HG03064 (cell line): ENCODE results near the gene FAM228B.
"Not testable (repeated sequence)": the region's sequence is repeated elsewhere in the genome, so short reads cannot be mapped to it uniquely, and the experiment has no call there.

Experiments
- ATAC-seq: cut with Tn5 transposase; IDR thresholded peaks from one replicate; pipeline ENCODE4 v1.9.1; 2021; ENCODE audit warnings: low read depth; ENCODE audit not compliant: unreplicated experiment

FAM228B gene

DNA sequence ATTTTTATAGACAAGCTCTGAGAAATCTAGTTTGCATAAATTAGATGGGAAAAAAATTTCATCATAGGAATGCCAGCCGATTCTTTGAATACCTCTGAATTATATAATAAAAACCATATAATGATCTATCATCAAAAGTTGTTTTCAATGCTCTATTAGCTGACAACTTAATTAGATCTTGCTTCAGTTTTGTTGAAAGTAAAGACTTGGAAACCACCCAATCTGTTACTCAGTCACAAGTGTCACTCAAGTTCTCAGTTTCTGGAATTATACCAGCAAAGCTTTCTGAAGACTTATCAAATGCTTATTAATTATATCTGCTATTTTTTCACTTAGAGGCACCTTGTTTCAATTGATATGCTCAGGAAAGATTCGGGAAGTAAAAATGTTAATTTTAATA, 21.3 kb upstream of the FAM228B start:
- ATAC-seq, result no peak

DNA sequence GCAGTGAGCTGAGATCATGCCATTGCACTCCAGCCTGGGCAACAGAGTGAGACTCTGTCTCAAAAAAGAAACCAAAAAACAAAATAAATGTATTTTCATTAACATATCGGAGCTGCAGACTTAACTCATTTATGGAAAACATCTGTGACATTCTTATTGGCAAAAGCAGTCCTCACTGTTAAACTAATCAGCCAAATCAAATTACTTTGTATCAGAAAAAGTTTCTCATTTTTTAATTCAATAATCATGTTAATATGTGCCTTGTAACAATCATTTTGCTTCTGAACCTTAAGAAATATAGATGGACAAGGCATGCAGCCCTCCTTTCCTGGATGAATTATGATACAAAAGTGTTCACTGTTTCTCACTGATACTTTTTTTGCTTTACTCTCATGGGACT, 20.6 kb upstream of the FAM228B start:
- ATAC-seq, result no peak

DNA sequence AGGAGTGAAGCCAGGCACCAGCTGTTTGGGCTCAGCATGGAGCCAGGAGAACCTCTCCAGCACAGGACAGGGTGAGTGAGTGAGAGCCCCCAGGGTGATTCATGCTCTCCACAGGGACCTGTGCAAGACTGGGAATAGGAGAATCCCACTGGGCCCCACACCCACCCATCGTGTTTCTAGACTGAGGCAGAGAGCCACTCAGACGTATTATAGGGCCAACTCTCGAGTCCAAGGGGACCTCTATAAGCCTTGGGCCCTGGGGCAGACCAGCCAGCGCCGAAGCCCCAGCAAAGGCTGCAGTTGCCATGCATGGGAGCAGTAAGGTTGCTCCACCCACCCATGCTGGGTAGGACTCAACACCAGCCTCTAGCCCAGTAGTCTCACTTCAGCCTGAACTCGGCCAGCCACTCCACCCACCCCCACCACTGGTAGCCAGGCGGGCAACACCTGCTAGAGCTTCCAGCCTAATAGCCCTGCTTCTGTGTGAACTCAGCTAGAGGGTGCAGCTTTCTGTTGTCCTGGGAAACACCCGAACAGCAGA, 19.1 kb upstream of the FAM228B start:
- ATAC-seq, result no peak

DNA sequence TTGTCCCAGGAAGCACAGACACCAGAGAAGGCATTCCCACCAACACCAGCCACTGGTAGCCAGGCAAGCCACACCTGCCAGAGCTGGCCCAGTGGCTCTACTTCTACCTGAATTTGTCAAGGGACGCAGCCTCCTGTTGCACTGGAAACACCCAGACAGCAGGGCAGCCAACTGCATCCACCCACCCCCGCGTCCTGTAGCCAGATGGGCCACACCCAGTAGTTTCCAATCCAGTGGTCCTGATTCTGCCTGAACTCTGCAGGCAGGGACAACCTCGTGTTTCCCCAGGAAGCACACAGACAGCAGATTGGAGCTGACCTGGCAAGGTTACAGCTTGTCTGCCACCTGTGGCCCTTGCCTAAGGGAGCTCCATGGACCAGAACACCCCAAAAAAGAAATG, 18.4 kb upstream of the FAM228B start:
- ATAC-seq, result no peak

DNA sequence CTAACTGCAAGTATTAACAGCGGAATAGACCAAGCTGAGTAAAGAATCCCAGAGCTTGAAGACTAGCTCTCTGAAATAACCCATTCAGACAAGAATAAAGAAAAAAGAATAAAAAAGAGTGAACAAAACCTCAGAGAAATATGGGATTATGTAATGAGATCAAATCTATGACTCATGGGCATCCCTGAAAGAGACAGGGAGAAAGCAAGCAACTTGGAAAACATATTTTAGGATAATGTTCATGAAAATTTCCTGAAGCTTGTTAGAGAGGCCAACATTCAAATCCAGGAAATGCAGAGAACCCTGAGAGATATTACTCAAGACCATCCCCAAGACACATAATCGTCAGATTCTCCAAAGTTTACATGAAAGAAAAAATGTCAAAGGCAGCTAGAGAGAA, 17.5 kb upstream of the FAM228B start:
- ATAC-seq, result no peak

DNA sequence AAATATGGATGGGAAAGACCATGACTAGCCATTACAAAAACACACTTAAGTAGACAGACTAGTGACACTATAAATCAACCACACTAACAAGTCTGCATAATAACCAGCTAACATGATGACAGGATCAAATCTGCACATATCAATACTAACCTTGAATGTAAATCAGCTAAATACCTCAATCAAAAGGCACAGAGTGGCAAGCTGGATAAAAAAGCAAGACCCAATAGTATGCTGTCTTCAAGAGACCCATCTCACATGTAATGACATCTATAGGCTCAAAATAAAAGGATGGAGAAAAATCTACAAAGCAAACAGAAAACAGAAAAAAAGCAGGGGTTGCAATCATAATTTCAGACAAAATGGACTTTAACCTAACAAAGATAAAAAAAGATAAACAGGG, 16.5 kb upstream of the FAM228B start:
- ATAC-seq, result no peak

DNA sequence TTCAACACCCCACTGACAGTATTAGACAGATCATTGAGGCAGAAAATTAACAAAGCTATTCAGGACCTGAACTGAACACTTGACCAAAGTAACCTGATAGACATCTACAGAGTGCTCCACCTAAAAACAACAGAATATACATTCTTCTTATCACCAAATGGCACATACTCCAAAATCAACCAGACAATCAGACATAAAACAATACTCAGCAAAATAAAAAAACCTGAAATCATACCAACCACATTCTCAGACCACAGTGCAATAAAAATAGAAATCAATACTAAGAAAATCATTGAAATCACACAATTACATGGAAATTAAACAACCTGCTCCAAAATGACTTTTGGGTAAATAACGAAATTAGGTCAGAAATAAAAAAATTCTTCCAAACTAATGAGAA, 15.9 kb upstream of the FAM228B start:
- ATAC-seq, result no peak

DNA sequence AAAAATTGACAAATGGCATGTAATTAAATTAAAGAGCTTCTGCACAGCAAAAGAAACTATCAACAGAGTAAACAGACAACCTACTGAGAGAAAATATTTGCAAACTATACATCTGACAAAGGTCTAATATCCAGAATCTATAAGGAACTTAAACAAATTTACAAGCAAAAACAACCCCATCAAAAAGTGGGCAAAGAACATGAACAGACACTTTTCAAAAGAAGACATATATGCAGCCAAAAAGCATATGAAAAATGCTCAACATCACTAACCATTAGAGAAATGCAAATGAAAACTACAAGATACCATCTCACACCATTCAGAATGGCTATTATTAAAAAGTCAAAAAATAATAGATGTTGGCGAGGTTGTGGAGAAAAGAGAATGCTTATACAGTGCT, 13.8 kb upstream of the FAM228B start:
- ATAC-seq, result not testable (repeated sequence)

DNA sequence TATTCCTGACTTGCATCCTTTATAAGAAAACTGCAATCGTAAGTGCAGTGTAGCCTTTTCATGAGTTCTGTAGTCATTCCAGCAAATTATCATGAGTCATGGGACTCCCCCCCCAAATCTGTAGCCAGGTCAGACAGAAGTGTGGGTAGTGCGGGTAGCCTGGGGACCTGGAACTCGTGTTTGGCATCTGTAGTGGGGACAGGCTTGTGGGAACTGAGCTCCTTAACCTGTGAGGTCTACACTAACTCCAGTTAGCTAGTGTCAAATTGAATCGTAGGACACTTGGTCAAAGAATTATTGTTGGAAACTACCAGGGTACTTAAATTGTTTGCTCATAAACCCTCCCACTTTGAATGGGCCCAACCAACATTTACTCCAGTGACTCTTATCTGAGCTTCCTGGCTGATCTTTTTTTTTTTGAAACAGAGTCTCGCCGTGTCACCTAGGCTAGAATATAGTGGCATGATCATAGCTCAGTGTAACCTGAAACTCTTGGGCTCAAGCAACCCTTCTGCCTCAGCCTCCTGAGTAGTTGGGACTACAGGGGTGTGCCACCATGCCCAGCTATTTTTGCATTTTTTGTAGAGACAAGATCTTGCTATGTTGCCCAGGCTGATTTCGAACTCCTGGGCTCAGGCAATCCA, 12.5 kb upstream of the FAM228B start:
- ATAC-seq, result no peak

DNA sequence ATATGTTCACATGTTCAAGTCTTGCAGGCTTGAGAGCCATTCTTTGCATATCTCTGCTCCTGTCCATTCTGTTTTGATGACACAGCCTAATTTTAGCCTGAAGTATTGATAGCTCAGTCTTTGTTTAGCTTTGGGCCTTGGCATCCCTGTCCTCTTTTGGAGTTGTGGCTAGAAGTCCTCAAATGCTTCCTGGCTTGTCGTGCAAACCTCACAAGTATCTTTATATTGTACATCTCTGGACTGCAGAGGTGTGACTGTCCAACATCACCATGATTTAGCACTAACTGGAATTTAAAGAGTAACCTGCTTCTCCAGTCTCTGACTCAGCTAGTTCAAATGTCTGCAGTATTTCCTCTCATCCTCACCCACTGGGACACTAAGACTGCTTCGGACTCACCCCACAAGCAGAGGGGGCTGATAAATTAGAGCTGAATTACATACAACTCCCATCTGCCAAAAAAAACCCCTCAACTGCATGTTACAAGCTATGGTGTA, 11.8 kb upstream of the FAM228B start:
- ATAC-seq, result no peak

DNA sequence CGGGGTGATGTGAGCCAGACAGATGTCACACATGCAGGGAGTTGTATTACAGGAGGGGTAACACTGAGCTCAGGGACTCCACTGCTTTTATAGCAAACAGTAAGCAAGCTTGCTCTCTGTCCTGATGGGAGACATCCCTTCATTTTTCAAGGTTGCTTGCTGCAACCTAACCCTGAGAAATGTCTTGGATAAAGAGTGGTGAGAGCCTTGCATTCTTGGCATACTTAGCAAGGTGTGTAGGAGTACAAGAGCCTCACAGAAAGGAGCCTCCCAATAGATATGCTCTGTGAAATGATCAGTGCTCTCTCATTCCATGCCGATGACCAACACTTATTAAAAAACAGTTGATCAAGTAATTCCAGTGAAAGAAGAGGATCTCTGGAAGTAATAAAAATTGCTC, 8.2 kb upstream of the FAM228B start:
- no peak for ATAC-seq

DNA sequence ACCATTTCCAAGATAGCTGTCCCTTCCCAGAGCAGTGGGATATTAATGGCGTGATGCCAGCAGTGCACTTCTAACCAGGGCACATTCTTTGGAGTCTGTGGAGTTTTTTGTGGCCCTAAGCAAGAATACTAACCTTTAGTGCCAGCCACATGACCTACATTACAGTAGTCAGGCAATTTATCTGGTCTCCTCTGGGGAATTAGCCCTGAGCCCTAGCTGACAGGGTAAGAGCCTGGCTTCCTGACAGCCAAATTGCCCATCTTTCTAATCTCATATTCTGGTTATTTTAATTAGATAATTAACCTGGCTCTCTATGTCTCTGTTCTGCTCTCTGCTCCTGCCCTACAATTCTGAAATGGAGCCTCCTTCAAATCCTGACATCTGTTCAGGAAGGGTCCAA, 5.4 kb upstream of the FAM228B start:
- no peak for ATAC-seq

DNA sequence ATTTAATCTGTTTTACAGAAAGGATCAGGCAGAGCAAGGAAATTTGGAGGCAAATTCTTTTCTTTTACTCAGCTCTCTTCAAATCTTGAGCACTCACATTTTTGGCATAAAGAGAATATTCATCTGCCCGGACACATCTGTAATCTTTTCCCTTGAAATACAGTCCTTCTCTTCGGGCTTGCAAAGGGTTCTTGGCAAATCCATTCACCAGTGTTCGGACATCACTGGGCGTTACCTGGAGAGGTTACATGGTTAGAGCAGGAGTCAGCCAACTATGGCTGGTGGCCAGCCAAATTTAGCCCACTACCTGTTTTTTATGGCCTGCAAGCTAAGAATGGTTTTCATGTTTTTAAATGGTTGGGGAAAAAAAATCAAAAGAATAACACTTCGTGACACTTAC, 2.2 kb upstream of the FAM228B start:
- ATAC-seq, result no peak

DNA sequence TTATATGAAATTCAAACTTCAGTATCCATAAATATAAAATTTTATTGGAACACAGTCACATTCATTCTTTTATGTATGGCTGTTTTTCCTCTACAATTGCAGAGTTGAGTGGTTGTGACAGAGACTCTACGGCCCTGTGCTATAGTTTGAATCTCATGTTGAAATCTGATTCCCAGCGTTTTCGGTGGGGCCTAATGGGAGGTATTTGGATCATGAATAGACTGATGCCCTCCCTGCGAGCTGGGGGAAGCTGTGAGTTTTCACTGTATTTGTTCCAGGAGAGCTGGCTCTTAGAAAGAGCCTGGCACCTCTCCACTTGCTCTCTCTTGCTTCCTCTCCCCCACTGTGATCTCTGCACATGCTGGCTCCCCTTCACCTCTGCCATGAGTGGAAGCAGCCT, 1.8 kb upstream of the FAM228B start:
- ATAC-seq, result no peak

DNA sequence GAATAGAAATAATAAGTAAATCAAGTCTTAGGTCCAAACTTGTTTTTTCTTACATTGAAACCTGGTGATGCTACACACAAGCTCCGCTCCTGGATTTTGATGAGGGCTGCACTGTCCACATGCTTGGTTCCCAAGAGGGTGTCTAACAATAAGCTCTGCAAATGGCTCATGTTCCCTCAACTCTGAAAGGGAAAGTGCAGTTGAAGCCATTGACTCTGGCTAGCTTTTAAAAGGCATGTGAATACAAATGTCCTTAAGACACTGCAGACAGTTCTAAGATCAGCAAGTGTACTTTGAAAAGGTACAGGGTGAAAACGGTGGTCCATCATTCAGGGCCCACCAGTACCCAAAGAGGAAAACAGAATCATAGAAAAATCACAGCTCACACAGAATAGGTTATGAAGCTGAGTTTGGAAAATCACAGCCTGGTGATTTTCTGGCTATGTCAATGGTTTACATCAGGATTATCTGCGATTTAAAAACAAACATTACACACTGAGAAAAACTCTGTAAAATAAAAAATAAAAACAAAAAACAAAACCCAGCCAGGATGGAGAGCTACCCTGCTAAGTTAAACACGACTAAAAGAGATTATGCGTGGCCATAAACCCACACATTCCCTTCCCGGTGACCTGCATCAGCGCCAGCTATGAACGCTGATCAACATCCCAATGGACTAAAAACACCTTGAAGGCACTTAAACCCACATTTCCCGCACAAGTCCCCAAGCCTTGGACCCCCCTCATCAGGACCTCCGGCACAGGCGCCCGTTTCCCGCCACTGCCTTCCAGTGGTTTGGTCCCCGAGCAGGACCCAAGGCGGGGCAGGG, 689 bp upstream of the FAM228B start:
- no peak for ATAC-seq

DNA sequence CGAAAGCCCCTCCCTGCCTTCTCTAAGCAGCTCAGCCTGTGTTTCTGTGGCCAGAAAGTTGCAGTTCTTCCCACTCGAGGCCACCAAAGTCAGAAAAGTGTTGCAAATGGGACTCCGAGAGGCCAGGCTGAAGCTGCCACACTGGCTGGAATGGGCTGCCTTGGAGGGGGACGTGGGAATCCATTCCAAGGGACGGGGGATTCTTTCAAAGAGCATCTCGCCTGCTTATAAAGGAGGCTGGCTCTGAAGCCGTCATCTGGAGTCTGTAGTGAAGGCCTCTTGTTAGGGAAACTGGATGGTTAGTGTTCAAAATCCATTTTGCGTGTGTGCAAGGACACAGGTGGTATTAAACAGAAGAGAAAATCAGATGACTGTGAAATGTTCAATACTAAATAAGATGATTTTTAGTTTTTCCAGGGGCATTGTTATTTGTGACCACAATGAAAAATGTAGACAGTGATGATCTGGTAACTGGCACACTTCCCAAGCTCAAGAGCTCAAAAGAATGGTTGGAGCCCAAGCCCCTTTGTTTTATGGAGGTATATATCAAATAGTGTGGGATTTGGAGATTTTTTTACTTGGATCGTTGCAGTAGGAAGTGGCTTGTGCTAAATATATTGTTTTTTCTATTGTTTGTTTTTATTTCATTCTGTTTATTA, 782 bp downstream of the FAM228B start:
- ATAC-seq, result peak; percentile 19

DNA sequence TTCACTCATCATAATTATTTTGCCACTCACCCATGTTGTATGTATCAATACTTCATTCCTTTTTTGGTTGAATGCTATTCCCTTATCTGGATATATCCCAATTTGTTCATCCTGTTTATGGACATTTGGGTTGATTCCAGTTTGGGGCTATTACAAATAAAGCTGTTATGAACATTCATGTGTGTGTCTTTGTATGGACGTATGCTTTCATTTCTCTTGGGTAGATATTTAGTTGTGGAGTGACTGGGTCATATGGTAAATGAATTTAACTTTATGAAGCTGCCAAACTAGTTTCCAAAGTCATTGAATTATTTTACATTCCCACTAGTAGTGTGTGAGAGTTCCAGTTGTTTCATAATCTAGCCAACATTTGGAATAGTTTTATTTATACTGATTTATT, 2.7 kb downstream of the FAM228B start:
- no peak for ATAC-seq

DNA sequence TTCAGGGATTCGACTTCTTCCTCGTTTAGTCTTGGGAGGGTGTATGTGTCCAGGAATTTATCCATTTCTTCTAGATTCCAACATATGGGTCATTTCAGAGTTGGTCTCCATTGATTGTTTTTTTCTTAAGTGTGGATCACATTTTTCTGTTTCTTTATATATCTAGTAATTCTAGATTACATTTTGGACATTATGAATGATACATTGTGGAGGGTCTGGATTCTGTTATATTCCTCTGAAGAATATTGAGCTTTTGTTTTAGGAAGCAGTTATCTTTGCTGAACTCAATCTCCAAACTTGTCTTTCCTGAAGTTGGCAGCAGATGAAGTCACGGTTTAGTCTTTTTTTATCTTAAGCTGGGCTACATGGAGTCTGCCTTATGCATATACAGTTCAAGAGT, 9.3 kb downstream of the FAM228B start:
- no peak for ATAC-seq

DNA sequence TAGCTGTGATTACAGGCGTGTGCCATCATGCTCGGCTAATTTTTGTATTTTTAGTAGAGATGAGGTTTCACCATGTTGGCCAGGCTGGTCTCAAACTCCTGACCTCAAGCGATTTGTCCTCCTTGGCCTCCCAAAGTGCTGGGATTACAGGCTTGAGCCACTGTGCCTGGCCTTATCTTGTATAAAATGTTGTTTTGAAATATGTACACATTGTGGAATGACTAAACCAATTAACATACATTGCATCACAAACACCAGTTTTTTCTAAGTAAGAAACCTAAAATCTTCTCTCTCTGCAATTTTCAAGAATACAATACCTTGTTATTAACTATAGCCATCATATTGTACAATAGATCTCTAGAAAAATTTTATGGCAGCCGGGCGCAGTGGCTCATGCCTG, 17.0 kb downstream of the FAM228B start:
- not testable (repeated sequence) for ATAC-seq

DNA sequence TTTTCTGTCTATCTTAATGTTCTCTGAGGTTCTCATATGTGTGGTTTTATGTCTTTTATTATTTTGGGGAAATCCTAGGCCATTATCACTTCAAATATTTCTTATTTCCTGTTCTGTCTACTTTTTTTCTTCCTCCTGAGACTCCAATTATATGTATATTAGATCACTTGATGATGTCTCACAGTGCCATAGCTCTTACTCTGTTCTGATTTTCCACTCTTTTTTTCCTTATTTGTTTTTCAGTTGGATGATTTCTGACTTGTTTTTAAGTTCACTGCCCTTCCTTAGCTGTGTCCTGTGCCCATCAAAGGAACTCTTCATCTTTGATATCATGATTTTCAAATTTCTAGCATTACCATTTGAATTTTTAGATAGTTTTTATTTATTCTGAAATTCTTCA, 24.1 kb downstream of the FAM228B start:
- ATAC-seq, result no peak

DNA sequence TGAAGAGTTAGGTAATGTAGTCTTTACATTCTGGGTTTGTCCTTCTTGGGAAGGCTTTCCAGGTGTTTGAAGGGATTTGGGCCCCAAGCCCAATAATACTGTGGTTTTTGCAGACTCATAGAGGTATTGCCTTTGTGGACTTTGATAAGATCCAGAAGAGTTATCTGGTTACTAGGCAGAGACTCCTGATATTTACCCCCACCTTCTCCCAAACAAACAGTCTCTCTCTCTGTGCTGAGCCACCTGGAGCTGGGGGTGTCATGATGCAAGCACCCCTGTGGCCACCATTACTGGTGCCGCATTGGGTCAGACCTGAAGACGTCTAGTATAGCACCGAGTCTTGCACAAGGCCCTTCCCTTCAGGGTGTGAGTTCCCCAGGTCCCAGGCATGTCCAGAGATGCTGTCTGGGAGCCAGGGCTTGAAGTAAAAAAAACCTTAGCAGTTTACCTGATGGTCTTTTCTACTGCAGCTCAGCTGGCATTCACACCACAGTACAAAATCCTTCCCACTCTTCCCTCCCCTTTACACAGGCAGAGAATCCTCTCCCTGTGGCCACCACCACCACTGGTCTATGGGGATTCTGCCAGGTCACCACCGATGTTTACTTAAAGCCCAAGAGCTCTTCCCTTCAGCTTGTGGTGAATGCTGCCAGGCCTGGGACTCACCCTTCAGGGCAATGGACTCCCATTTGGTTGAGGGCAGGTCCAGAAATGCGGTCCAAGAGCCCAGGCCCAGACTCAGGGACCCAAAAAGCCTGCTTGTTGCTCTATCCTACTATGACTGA, 29.3 kb downstream of the FAM228B start:
- ATAC-seq, result no peak
